ENCODE results near the gene GABBR2.

Gene GABBR2

DNA sequence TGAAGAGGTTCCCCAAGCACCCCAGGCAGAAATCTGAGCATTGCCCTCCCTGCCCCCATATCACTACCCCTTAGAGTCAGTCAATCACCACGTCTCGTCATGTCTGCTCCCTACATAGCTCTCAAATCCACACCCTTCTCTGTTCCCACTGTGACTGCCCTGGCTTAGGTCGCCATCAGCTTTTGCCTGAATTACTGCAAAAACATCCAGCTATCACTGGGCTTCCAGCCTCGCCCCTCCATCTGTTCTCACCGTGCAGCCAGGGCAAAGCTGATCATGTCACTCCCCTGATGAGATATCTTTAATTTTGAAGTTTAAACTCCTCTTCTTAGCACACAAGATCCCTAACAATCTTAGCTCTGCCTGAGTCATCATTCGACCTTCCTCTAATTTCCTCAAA is 363.7 kb downstream of the GABBR2 start:
- Mint-ChIP-seq H3K36me3 (ENCODE audit: low read depth) (no peaks in the 10 kb centered on the region), H3K27me3 (ENCODE audit: low read depth) (peaks cover 19% of the 10 kb centered on the region), H3K4me1 (ENCODE audit: low read depth) (peaks cover 7% of the 10 kb centered on the region), H3K9me3 (no peaks in the 10 kb centered on the region), H3K27ac (no peak overlapping the region), H3K4me3 (no peak overlapping the region)
- no peak for DNase-seq (ENCODE audit: low spot score)

- H3K36me3 Mint-ChIP-seq (ENCODE audit: low read depth): no peaks in the 10 kb centered on the region
- H3K27me3 Mint-ChIP-seq (ENCODE audit: low read depth): peaks cover 18% of the 10 kb centered on the region
- DNase-seq (ENCODE audit: low spot score): no peak
- no peak overlapping the region for H3K27ac Mint-ChIP-seq
- H3K4me1 Mint-ChIP-seq (ENCODE audit: low read depth): peaks cover 7% of the 10 kb centered on the region
- H3K4me3 Mint-ChIP-seq: no peak overlapping the region
- no peaks in the 10 kb centered on the region for H3K9me3 Mint-ChIP-seq
Measured at GRCh38 chr9:98344581-98344980, 364.2 kb downstream of the GABBR2 start.

GRCh38 chr9:98342820-98343210 is 365.9 kb downstream of the GABBR2 start:
- Mint-ChIP-seq H3K4me1 (ENCODE audit: low read depth) (peaks cover 7% of the 10 kb centered on the region), H3K27me3 (ENCODE audit: low read depth) (peaks cover 22% of the 10 kb centered on the region), H3K36me3 (ENCODE audit: low read depth) (no peaks in the 10 kb centered on the region)

GRCh38 chr9:98342098-98342819 is 366.5 kb downstream of the GABBR2 start:
- H3K4me3 Mint-ChIP-seq: no peak overlapping the region
- peaks cover 7% of the 10 kb centered on the region for H3K4me1 Mint-ChIP-seq (ENCODE audit: low read depth)
- H3K27ac Mint-ChIP-seq: no peak overlapping the region
- no peaks in the 10 kb centered on the region for H3K9me3 Mint-ChIP-seq
- peaks cover 19% of the 10 kb centered on the region for H3K27me3 Mint-ChIP-seq (ENCODE audit: low read depth)
- H3K36me3 Mint-ChIP-seq (ENCODE audit: low read depth): no peaks in the 10 kb centered on the region
- DNase-seq (ENCODE audit: low spot score): no peak

More at GRCh38 chr9:98342820-98343210, 365.9 kb downstream of the GABBR2 start:
- no peak for DNase-seq (ENCODE audit: low spot score)
- H3K9me3 Mint-ChIP-seq: no peaks in the 10 kb centered on the region
- H3K27ac Mint-ChIP-seq: no peak overlapping the region
- H3K4me3 Mint-ChIP-seq: no peak overlapping the region

GRCh38 chr9:98341157-98342097 is 367.3 kb downstream of the GABBR2 start:
- no peaks in the 10 kb centered on the region for H3K36me3 Mint-ChIP-seq (ENCODE audit: low read depth)
- H3K4me1 Mint-ChIP-seq (ENCODE audit: low read depth): peaks cover 7% of the 10 kb centered on the region
- H3K9me3 Mint-ChIP-seq: no peaks in the 10 kb centered on the region
- peaks cover 16% of the 10 kb centered on the region for H3K27me3 Mint-ChIP-seq (ENCODE audit: low read depth)
- DNase-seq (ENCODE audit: low spot score): no peak
- H3K27ac Mint-ChIP-seq: no peak overlapping the region
- no peak overlapping the region for H3K4me3 Mint-ChIP-seq

GRCh38 chr9:98339987-98340800 is 368.5 kb downstream of the GABBR2 start:
- H3K27me3 Mint-ChIP-seq (ENCODE audit: low read depth): peaks cover 16% of the 10 kb centered on the region
- no peaks in the 10 kb centered on the region for H3K9me3 Mint-ChIP-seq
- no peak for DNase-seq (ENCODE audit: low spot score)
- no peak overlapping the region for H3K4me3 Mint-ChIP-seq
- H3K4me1 Mint-ChIP-seq (ENCODE audit: low read depth): peaks cover 7% of the 10 kb centered on the region
- no peak overlapping the region for H3K27ac Mint-ChIP-seq
- no peaks in the 10 kb centered on the region for H3K36me3 Mint-ChIP-seq (ENCODE audit: low read depth)

GRCh38 chr9:98335661-98336060 is 373.1 kb downstream of the GABBR2 start:
- Mint-ChIP-seq H3K4me1 (ENCODE audit: low read depth) (no peaks in the 10 kb centered on the region), H3K27me3 (ENCODE audit: low read depth) (peaks cover 8% of the 10 kb centered on the region), H3K36me3 (ENCODE audit: low read depth) (no peaks in the 10 kb centered on the region), H3K27ac (no peak overlapping the region), H3K4me3 (no peak overlapping the region), H3K9me3 (no peaks in the 10 kb centered on the region)
- no peak for DNase-seq (ENCODE audit: low spot score)

DNA sequence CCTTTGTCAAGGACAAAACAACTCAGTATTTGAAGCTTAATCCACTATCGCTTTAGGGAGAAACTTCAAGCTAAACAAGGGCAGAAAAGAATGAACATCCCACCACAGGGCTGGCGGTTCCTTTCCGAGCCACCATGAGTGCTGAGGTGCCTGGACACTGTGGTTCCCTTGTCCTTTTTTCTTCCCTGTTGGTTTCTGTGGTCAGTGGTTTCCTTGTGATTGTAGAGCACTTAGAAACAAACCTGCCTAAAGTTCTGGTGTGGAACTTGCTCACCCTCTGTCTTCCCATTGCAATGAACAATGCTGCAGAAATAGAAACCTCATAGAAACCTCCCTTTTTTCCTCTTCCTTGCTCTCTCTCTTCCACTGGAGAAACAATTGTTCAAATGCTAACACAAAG is 373.9 kb downstream of the GABBR2 start:
- Mint-ChIP-seq H3K27ac (no peak overlapping the region), H3K36me3 (ENCODE audit: low read depth) (no peaks in the 10 kb centered on the region), H3K27me3 (ENCODE audit: low read depth) (peaks cover 8% of the 10 kb centered on the region), H3K4me1 (ENCODE audit: low read depth) (no peaks in the 10 kb centered on the region), H3K4me3 (no peak overlapping the region), H3K9me3 (no peaks in the 10 kb centered on the region)
- no peak for DNase-seq (ENCODE audit: low spot score)

GRCh38 chr9:98333703-98334582 is 374.8 kb downstream of the GABBR2 start:
- Mint-ChIP-seq H3K4me1 (ENCODE audit: low read depth) (no peaks in the 10 kb centered on the region), H3K27ac (no peak overlapping the region), H3K9me3 (no peaks in the 10 kb centered on the region), H3K36me3 (ENCODE audit: low read depth) (no peaks in the 10 kb centered on the region), H3K4me3 (no peak overlapping the region), H3K27me3 (ENCODE audit: low read depth) (peaks cover 6% of the 10 kb centered on the region)
- no peak for DNase-seq (ENCODE audit: low spot score)

GRCh38 chr9:98332405-98332831 is 376.3 kb downstream of the GABBR2 start:
- H3K4me1 Mint-ChIP-seq (ENCODE audit: low read depth): no peaks in the 10 kb centered on the region
- peaks cover 4% of the 10 kb centered on the region for H3K27me3 Mint-ChIP-seq (ENCODE audit: low read depth)
- DNase-seq (ENCODE audit: low spot score): no peak
- no peaks in the 10 kb centered on the region for H3K9me3 Mint-ChIP-seq
- H3K36me3 Mint-ChIP-seq (ENCODE audit: low read depth): no peaks in the 10 kb centered on the region
- H3K4me3 Mint-ChIP-seq: no peak overlapping the region
- no peak overlapping the region for H3K27ac Mint-ChIP-seq

GRCh38 chr9:98331536-98332259 is 377.0 kb downstream of the GABBR2 start:
- H3K4me1 Mint-ChIP-seq (ENCODE audit: low read depth): no peaks in the 10 kb centered on the region
- H3K27ac Mint-ChIP-seq: no peak overlapping the region
- H3K9me3 Mint-ChIP-seq: no peaks in the 10 kb centered on the region
- no peak for DNase-seq (ENCODE audit: low spot score)
- H3K4me3 Mint-ChIP-seq: no peak overlapping the region
- peaks cover 4% of the 10 kb centered on the region for H3K27me3 Mint-ChIP-seq (ENCODE audit: low read depth)
- no peaks in the 10 kb centered on the region for H3K36me3 Mint-ChIP-seq (ENCODE audit: low read depth)

DNA sequence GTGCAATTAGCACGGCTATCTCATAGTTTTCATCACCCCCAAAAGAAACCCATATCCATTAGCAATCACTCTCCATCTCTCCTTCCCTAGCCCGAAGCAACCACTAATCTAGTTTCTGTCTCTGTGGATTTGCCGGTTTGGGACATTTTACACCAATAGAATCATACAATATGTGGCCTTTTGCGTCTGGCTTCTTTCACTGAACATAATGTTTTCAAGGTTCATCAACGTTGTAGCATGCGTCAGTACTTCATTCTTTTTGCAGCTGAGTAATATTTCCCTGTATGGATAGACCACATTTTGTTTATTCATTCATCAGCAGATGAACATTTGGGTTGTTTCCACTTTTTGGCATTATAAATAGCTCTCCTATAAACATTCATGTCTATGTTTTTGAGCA is 377.9 kb downstream of the GABBR2 start:
- no peak overlapping the region for H3K27ac Mint-ChIP-seq
- H3K4me3 Mint-ChIP-seq: no peak overlapping the region
- no peak for DNase-seq (ENCODE audit: low spot score)
- H3K36me3 Mint-ChIP-seq (ENCODE audit: low read depth): no peaks in the 10 kb centered on the region
- H3K4me1 Mint-ChIP-seq (ENCODE audit: low read depth): no peaks in the 10 kb centered on the region
- no peaks in the 10 kb centered on the region for H3K9me3 Mint-ChIP-seq
- peaks cover 1% of the 10 kb centered on the region for H3K27me3 Mint-ChIP-seq (ENCODE audit: low read depth)
